Gastrocnemius medialis (tissue), 4 donors: Measurements from ENCODE around the gene GNAT3.

Experiments used
- CTCF ChIP-seq, 5 experiments: fragments of 450-650 bp in 3 of 5; fragments of 200-600 bp in 2 of 5; sonication (generic) in 2 of 5; IDR thresholded peaks in 4 of 5; conservative IDR thresholded peaks in 1 of 5; 1 replicate in 4 of 5; 2 replicates in 1 of 5; pipeline ENCODE4 v1.5.1; 2016 to 2019; ENCODE audit warnings: antibody characterized with exemption in 5 of 5, mild to moderate bottlenecking in 3 of 5, moderate library complexity in 3 of 5
- POLR2A ChIP-seq, 2 donors: fragments of 450-650 bp; IDR thresholded peaks; one replicate each; pipeline ENCODE4 v1.6.1; 2017; ENCODE audit warnings: antibody characterized with exemption in 2 of 2, mild to moderate bottlenecking in 2 of 2, moderate library complexity in 2 of 2

- no peak for TF ChIP-seq CTCF (IDR thresholded peaks at IDR 0.05 in 4 of 5, conservative IDR thresholded peaks at IDR 0.05 in 1 of 5)
- TF ChIP-seq POLR2A (IDR thresholded peaks at IDR 0.05): no peak
These were observed 101.8 kb downstream of the GNAT3 start for GRCh38 chr7:80410081-80410480.
